Endodermal cell (in vitro differentiated cells): ENCODE results near the gene CACNA1I. TPM values are rescaled to one million over a fixed set of nuclear protein-coding genes. Genes with fewer than 3 reads are reported as not detected.

Experiments used
- DNase-seq: peaks from one replicate; pipeline ENCODE4 v3.0.0-alpha.2; 2017
- H3K27ac ChIP-seq: 2 replicates; pipeline ENCODE4 v1.5.1; 2013; ENCODE audit warnings: mild to moderate bottlenecking, low read depth, low read length, moderate library complexity
- H3K27me3 ChIP-seq: 2 replicates; pipeline ENCODE4 v1.6.1; 2013; ENCODE audit warnings: mild to moderate bottlenecking, low read length, moderate library complexity; ENCODE audit not compliant: insufficient read depth, control insufficient read depth, poor library complexity, severe bottlenecking
- H3K36me3 ChIP-seq: 2 replicates; pipeline ENCODE4 v1.7.0; 2013; ENCODE audit warnings: mild to moderate bottlenecking, low read length, moderate library complexity; ENCODE audit not compliant: control insufficient read depth, insufficient read depth
- H3K4me1 ChIP-seq: one replicate; pipeline ENCODE4 v1.7.0; 2013; ENCODE audit warnings: low read length; ENCODE audit not compliant: control insufficient read depth, insufficient read depth
- H3K4me3 ChIP-seq: 2 replicates; pipeline ENCODE4 v1.5.1; 2013; ENCODE audit warnings: mild to moderate bottlenecking, low read length, moderate library complexity
- H3K9ac ChIP-seq: 2 replicates; pipeline ENCODE4 v1.6.1; 2013; ENCODE audit warnings: mild to moderate bottlenecking, low read length, moderate library complexity; ENCODE audit not compliant: poor library complexity, severe bottlenecking; ENCODE audit errors: extremely low read depth
- H3K9me3 ChIP-seq: 2 replicates; pipeline ENCODE4 v1.6.1; 2013; ENCODE audit warnings: mild to moderate bottlenecking, low read length, moderate library complexity; ENCODE audit not compliant: control insufficient read depth
- H3K27ac Mint-ChIP-seq: 2 replicates; pipeline ENCODE4 v1.8.0; 2020; ENCODE audit warnings: mixed read lengths
- H3K27me3 Mint-ChIP-seq: 2 replicates; pipeline ENCODE4 v1.8.0; 2021; ENCODE audit warnings: mild to moderate bottlenecking, mixed read lengths; ENCODE audit not compliant: insufficient read depth
- H3K36me3 Mint-ChIP-seq: 2 replicates; pipeline ENCODE4 v1.8.0; 2020; ENCODE audit warnings: low read depth, mixed read lengths
- H3K4me1 Mint-ChIP-seq: 2 replicates; pipeline ENCODE4 v1.8.0; 2020; ENCODE audit warnings: mixed read lengths
- H3K4me3 Mint-ChIP-seq: 2 replicates; pipeline ENCODE4 v1.8.0; 2020; ENCODE audit warnings: mild to moderate bottlenecking, moderate library complexity, mixed read lengths
- H3K9me3 Mint-ChIP-seq: 2 replicates; pipeline ENCODE4 v1.8.0; 2020; ENCODE audit warnings: mild to moderate bottlenecking, mixed read lengths
- CTCF ChIP-seq: fragments of 200-600 bp; sonication (generic); conservative IDR thresholded peaks from 2 replicates; pipeline ENCODE4 v1.5.0; 2021; ENCODE audit warnings: antibody characterized with exemption, mild to moderate bottlenecking
- WGBS, 2 experiments: methylation state at CpG; one replicate each; pipeline versions ENCODE4 v1.1.5 to v1.1.7; 2013; ENCODE audit warnings: missing lambda C conversion rate in 2 of 2, mixed read lengths in 1 of 2; ENCODE audit not compliant: insufficient coverage in 1 of 2, insufficient read length in 1 of 2; 5-methylcytosine and 5-hydroxymethylcytosine counted together
- total RNA-seq, 2 donors: library from RNA; stranded (reverse); fragmentation: NEBNext Ultra II Directional in 1 of 2; extraction: Animal tissue kit (Norgen Biotek cat#: 25700) in 1 of 2; gene quantifications; 2 replicates in 1 of 2; 3 replicates in 1 of 2; pipeline ENCODE4 v1.2.1, GENCODE V29; 2021

The CACNA1I gene
- total RNA-seq, 2 donors from 2014 or later, result 1.2 to 2.2 TPM

GRCh38 chr22:39655831-39656230 lies 85.3 kb downstream of the CACNA1I start:
- no peak overlapping the region for H3K4me3 ChIP-seq
- Mint-ChIP-seq H3K9me3 (no peaks in the 10 kb centered on the region), H3K4me3 (no peak overlapping the region), H3K27me3 (peaks cover 21% of the 10 kb centered on the region), H3K27ac (no peak overlapping the region), H3K4me1 (peaks cover 2% of the 10 kb centered on the region), H3K36me3 (no peaks in the 10 kb centered on the region)
- H3K36me3 ChIP-seq, result no peaks in the 10 kb centered on the region
- H3K9me3 ChIP-seq, result no peaks in the 10 kb centered on the region
- DNase-seq, result no peak
- peak overlapping the region; percentile 18 for H3K27ac ChIP-seq
- peaks cover 21% of the 10 kb centered on the region for H3K27me3 ChIP-seq
- no peak for TF ChIP-seq CTCF
- WGBS, 2 experiments, result 93 to 94% methylated on average over 10 to 15 of the region's 15 CpGs
- H3K4me1 ChIP-seq, result no peaks in the 10 kb centered on the region
- H3K9ac ChIP-seq, result no peak overlapping the region

DNA sequence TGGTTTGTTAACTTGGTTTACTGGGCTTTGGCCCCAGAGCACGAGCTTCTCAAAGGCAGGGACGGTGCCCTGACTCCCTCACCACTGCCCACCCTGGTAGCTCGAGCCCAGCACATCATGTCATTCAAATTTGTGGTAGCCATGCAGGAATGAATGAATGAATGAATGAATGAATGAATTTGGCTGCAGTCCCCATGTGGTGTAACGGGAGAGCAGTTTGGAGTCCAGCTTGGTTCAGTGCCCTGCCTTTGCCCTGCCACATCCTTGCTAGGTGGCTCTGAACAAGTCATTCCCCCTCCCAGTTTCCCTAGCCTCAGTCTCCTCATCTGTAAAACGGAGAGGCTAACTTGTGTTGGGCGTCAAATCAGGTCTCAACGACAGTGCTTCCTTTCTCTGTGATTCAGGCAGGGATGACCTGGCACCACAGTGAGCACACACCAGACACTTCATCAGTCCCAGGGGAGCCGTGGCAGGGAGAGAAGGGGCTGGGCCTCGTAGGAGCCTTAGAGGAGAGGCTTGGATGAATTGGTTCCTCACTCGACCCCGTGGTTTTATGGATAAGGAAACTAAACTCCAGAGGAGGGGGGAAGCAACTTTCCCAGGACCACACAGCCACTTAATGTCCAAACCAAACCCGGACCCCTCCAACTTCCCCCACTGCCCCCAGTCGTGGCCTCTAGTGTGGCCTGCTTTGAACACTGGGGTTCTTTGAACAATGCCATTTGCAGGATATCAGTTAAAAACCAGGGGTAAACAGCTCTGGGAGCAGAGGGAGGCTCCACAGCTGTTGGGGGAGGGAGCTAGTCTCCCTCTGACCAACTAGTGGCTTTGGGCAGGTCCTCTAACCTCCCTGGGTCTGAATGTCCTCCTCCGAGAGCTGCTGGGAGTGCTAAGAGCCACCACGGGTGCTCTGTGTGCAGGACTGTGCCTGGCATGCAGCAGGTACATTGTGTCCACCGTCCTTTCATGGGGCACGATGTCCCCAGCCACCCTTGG lies 86.2 kb downstream of the CACNA1I start:
- H3K27me3 Mint-ChIP-seq, result peaks cover 30% of the 10 kb centered on the region
- no peaks in the 10 kb centered on the region for H3K9me3 ChIP-seq
- H3K4me3 Mint-ChIP-seq, result no peak overlapping the region
- H3K9ac ChIP-seq, result no peak overlapping the region
- no peak overlapping the region for H3K27ac Mint-ChIP-seq
- no peaks in the 10 kb centered on the region for H3K36me3 Mint-ChIP-seq
- H3K4me3 ChIP-seq, result no peak overlapping the region
- no peak for TF ChIP-seq CTCF
- 83 to 87% methylated on average over 2 to 17 of the region's 17 CpGs for WGBS, 2 experiments
- H3K9me3 Mint-ChIP-seq, result no peaks in the 10 kb centered on the region
- H3K4me1 ChIP-seq, result no peaks in the 10 kb centered on the region
- H3K27ac ChIP-seq, result no peak overlapping the region
- peaks cover 31% of the 10 kb centered on the region for H3K27me3 ChIP-seq
- H3K4me1 Mint-ChIP-seq, result peaks cover 2% of the 10 kb centered on the region
- no peak for DNase-seq
- no peaks in the 10 kb centered on the region for H3K36me3 ChIP-seq

DNA sequence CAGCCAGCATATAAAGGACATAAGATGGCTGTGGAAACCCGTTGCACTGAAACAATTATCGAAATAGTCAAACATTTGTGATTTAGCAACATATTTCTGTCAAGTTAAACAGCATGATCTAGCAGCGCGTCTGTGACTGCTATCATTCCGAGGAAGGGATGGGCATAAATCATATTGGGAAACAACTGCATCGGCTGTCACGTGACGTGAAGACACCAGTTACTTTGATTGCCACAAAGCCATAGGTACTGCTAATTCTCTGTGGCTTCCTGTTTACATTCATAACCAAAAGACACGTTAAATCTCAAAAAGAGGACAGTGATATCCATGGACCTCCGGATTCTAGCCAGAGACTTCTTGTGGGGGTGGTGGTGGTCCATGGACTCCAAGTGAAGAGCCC lies 87.8 kb downstream of the CACNA1I start:
- Mint-ChIP-seq H3K4me1 (peaks cover 2% of the 10 kb centered on the region), H3K27ac (no peak overlapping the region), H3K4me3 (no peak overlapping the region), H3K27me3 (peaks cover 42% of the 10 kb centered on the region), H3K9me3 (no peaks in the 10 kb centered on the region), H3K36me3 (no peaks in the 10 kb centered on the region)
- TF ChIP-seq CTCF, result no peak
- Histone ChIP-seq H3K27ac (no peak overlapping the region), H3K9ac (no peak overlapping the region), H3K27me3 (peaks cover 47% of the 10 kb centered on the region), H3K36me3 (no peaks in the 10 kb centered on the region), H3K4me3 (no peak overlapping the region), H3K9me3 (no peaks in the 10 kb centered on the region), H3K4me1 (no peaks in the 10 kb centered on the region)
- DNase-seq, result no peak
- WGBS, 2 experiments, result 96% methylated on average over 10 of the region's 10 CpGs
